HCT116 (cell line): ENCODE measurements around the gene R3HCC1L. TPM values are rescaled to one million over a fixed set of nuclear protein-coding genes. Genes with fewer than 3 reads are reported as not detected.

ENCODE experiments used
- ATAC-seq: fragments of 200-7000 bp; cut with Tn5 transposase; 2 replicates; pipeline ENCODE4 v1.9.1; 2020; ENCODE audit warnings: mild to moderate bottlenecking, moderate library complexity
- Bru-seq: library from RNA; stranded (reverse); fragments of 400-500 nt; gene quantifications from one replicate; lab custom pipeline; 2021; lab: Mats Ljungman, UMichigan
- BruChase-seq, 2 experiments: library from RNA; stranded (reverse); fragments of 400-500 nt; gene quantifications; one replicate each; lab custom pipeline; 2021; lab: Mats Ljungman, UMichigan
- BruUV-seq: library from RNA; stranded (reverse); fragments of 400-500 nt; replicated peaks from 2 replicates; lab custom pipeline; 2021; lab: Mats Ljungman, UMichigan
- CTCF ChIA-PET: fragments of 300-600 bp; sonication (Branson Sonifier 250); formaldehyde crosslinking; loops from one replicate; lab custom pipeline; 2021; ENCODE audit warnings: antibody characterized with exemption; lab: Charles Lee
- POLR2A ChIA-PET: fragments of 300-600, 350-600 bp; sonication (Branson Sonifier 250); formaldehyde crosslinking; loops from one replicate; lab custom pipeline; 2021; ENCODE audit warnings: antibody characterized with exemption; lab: Charles Lee
- RAD21 ChIA-PET, 2 experiments: fragments of 300-600 bp; sonication (Branson Sonifier 250); formaldehyde crosslinking; loops; one replicate each; lab custom pipeline; 2023; ENCODE audit warnings: low total read pairs in 2 of 2; ENCODE audit not compliant: uncharacterized antibody in 2 of 2, unreplicated experiment in 2 of 2, low non-redundant PET in 1 of 2; lab: Charles Lee
- DNase-seq: peaks from one replicate; pipeline ENCODE4 v3.0.0-alpha.2; 2010; ENCODE audit warnings: low read depth, low spot score
- H2AFZ ChIP-seq: fragments of 200-600 bp; shearing (Covaris generic), sonication (generic); 2 replicates; pipeline ENCODE4 v1.6.1; 2017; ENCODE audit warnings: low read depth, mixed run types, mixed read lengths, antibody characterized with exemption, low read length; ENCODE audit not compliant: poor library complexity, severe bottlenecking
- H3K27ac ChIP-seq: 2 replicates; pipeline ENCODE4 v1.5.1; 2012; ENCODE audit warnings: low read depth, low read length
- H3K27me3 ChIP-seq: fragments of 200-600 bp; sonication (generic); 2 replicates; pipeline ENCODE4 v1.6.1; 2016; ENCODE audit warnings: mixed run types, low read length, mixed read lengths; ENCODE audit not compliant: insufficient read depth
- H3K36me3 ChIP-seq, 2 experiments: fragments of 200-500 bp in 1 of 2; fragments of 200-600 bp in 1 of 2; sonication (Bioruptor generic) in 1 of 2; sonication (generic) in 1 of 2; 2 replicates each; pipeline versions ENCODE4 v1.5.1 to v1.6.1; 2014 to 2016; ENCODE audit warnings: low read length in 2 of 2, inconsistent platforms in 1 of 2, mixed read lengths in 1 of 2, mixed run types in 1 of 2; ENCODE audit not compliant: insufficient read depth in 2 of 2, control insufficient read depth in 1 of 2
- H3K4me1 ChIP-seq, 2 experiments: fragments of 200-600 bp in 1 of 2; sonication (generic) in 1 of 2; 2 replicates each; pipeline versions ENCODE4 v1.5.1 to v1.6.1; 2012 to 2017; ENCODE audit warnings: low read length in 2 of 2, inconsistent platforms in 1 of 2, mild to moderate bottlenecking in 1 of 2, mixed read lengths in 1 of 2, mixed run types in 1 of 2, moderate library complexity in 1 of 2; ENCODE audit not compliant: insufficient read depth in 2 of 2, control insufficient read depth in 1 of 2
- H3K4me2 ChIP-seq: fragments of 200-600 bp; sonication (generic); 2 replicates; pipeline ENCODE4 v1.6.1; 2017; ENCODE audit warnings: mixed run types, low read length, mixed read lengths
- H3K4me3 ChIP-seq, 2 experiments: fragments of 200-600 bp in 1 of 2; sonication (generic) in 1 of 2; replicated peaks in 1 of 2; 2 replicates each; pipeline ENCODE4 v1.5.1; 2011 to 2016; ENCODE audit warnings: low read length in 2 of 2, control low read depth in 1 of 2, low read depth in 1 of 2, mild to moderate bottlenecking in 1 of 2, mixed read lengths in 1 of 2, mixed run types in 1 of 2
- H3K79me2 ChIP-seq: fragments of 200-600 bp; sonication (generic); 2 replicates; pipeline ENCODE4 v1.6.1; 2017; ENCODE audit warnings: mild to moderate bottlenecking, mixed run types, low read length, moderate library complexity, mixed read lengths; ENCODE audit not compliant: insufficient read depth
- H3K9ac ChIP-seq: fragments of 200-600 bp; sonication (generic); 2 replicates; pipeline ENCODE4 v1.6.1; 2016; ENCODE audit warnings: low read length, mixed read lengths
- H3K9me2 ChIP-seq: fragments of 200-600 bp; sonication (generic), shearing (Covaris generic); 2 replicates; pipeline ENCODE4 v1.6.1; 2017; ENCODE audit warnings: mixed run types, mild to moderate bottlenecking, moderate library complexity; ENCODE audit not compliant: insufficient read depth
- H3K9me3 ChIP-seq, 2 experiments: fragments of 200-500 bp in 1 of 2; fragments of 200-600 bp in 1 of 2; sonication (Bioruptor generic) in 1 of 2; sonication (generic) in 1 of 2; 2 replicates each; pipeline ENCODE4 v1.6.1; 2014 to 2017; ENCODE audit warnings: low read length in 2 of 2, mixed read lengths in 2 of 2, inconsistent platforms in 1 of 2, low read depth in 1 of 2, mild to moderate bottlenecking in 1 of 2, mixed run types in 1 of 2, moderate library complexity in 1 of 2; ENCODE audit not compliant: control insufficient read depth in 1 of 2, insufficient read depth in 1 of 2
- H4K20me1 ChIP-seq: fragments of 200-600 bp; sonication (generic), shearing (Covaris generic); 2 replicates; pipeline ENCODE4 v1.6.1; 2017; ENCODE audit warnings: mixed run types, mild to moderate bottlenecking, moderate library complexity; ENCODE audit not compliant: insufficient read depth
- ATF3 ChIP-seq: IDR thresholded peaks from 2 replicates; pipeline ENCODE4 v1.6.1; 2012
- CBX3 ChIP-seq: IDR thresholded peaks from 2 replicates; pipeline ENCODE4 v1.6.1; 2012; ENCODE audit warnings: low read depth
- CTCF ChIP-seq, 3 experiments: fragments of 200-600 bp in 1 of 3; sonication (generic) in 1 of 3; IDR thresholded peaks in 2 of 3; conservative IDR thresholded peaks in 1 of 3; 2 replicates each; pipeline ENCODE4 v1.5.1; 2012 to 2017; ENCODE audit warnings: low read depth in 2 of 3, low read length in 2 of 3, antibody characterized with exemption in 1 of 3, borderline replicate concordance in 1 of 3, control low read depth in 1 of 3, mild to moderate bottlenecking in 1 of 3, mixed read lengths in 1 of 3, mixed run types in 1 of 3, moderate library complexity in 1 of 3; ENCODE audit not compliant: insufficient read depth in 1 of 3
- EGR1 ChIP-seq: IDR thresholded peaks from 2 replicates; pipeline ENCODE4 v1.6.1; 2012; ENCODE audit warnings: low read depth
- ELF1 ChIP-seq: IDR thresholded peaks from 2 replicates; pipeline ENCODE4 v1.6.1; 2012; ENCODE audit warnings: low read depth, borderline replicate concordance
- EZH2 ChIP-seq: fragments of 200-600 bp; sonication (generic); IDR thresholded peaks from 2 replicates; pipeline ENCODE4 v1.6.1; 2017; ENCODE audit warnings: antibody characterized with exemption, mixed run types
- EZH2phosphoT487 ChIP-seq: fragments of 200-600 bp; IDR thresholded peaks from 2 replicates; pipeline ENCODE4 v1.6.1; 2018; ENCODE audit warnings: antibody characterized with exemption, borderline replicate concordance
- FOSL1 ChIP-seq: IDR thresholded peaks from 2 replicates; pipeline ENCODE4 v1.6.1; 2012; ENCODE audit warnings: low read depth
- JUND ChIP-seq: IDR thresholded peaks from 2 replicates; pipeline ENCODE4 v1.6.1; 2012
- MAX ChIP-seq: IDR thresholded peaks from 2 replicates; pipeline ENCODE4 v1.6.1; 2012
- POLR2AphosphoS5 ChIP-seq: IDR thresholded peaks from 2 replicates; pipeline ENCODE4 v1.6.1; 2011; ENCODE audit warnings: mild to moderate bottlenecking, low read depth, low read length, moderate library complexity
- RAD21 ChIP-seq: IDR thresholded peaks from 2 replicates; pipeline ENCODE4 v1.6.1; 2012; ENCODE audit warnings: low read depth, mild to moderate bottlenecking
- REST ChIP-seq: IDR thresholded peaks from 2 replicates; pipeline ENCODE4 v1.6.1; 2012; ENCODE audit warnings: low read depth
- SIN3A ChIP-seq: IDR thresholded peaks from 2 replicates; pipeline ENCODE4 v1.6.1; 2012; ENCODE audit warnings: low read depth
- SRF ChIP-seq: IDR thresholded peaks from 2 replicates; pipeline ENCODE4 v1.6.1; 2012; ENCODE audit warnings: low read depth
- YY1 ChIP-seq: IDR thresholded peaks from 2 replicates; pipeline ENCODE4 v1.6.1; 2011; ENCODE audit warnings: low read length, low read depth, moderate library complexity, mild to moderate bottlenecking; ENCODE audit not compliant: insufficient replicate concordance; ENCODE audit errors: extremely low read depth
- intact Hi-C: fragments of 100-400 bp; cut with micrococcal nuclease; formaldehyde crosslinking; loops from 2 replicates; pipeline ENCODE4 v1.10.0; 2022
- long read RNA-seq: library from polyadenylated mRNA; unstranded; transcript quantifications from one replicate; pipeline ENCODE4 v2.0.0, GENCODE V29; 2021; ENCODE audit not compliant: unreplicated experiment
- polyA plus RNA-seq: library from polyadenylated mRNA; unstranded; fragments of >200 nt; gene quantifications from 2 replicates; pipeline ENCODE4 v1.2.1, GENCODE V29; 2012; ENCODE audit warnings: missing spikeins
- total RNA-seq: library from RNA; stranded (reverse); gene quantifications from one replicate; pipeline ENCODE4 v1.2.1, GENCODE V29; 2021; ENCODE audit not compliant: unreplicated experiment

R3HCC1L gene
- total RNA-seq = 9.3 TPM
- polyA plus RNA-seq = 8.0 and 8.6 TPM in 2 replicates
- percentile 83 among the genes with signal in this experiment for Bru-seq, nascent RNA
- percentile 67 among the genes with signal in this experiment for BruChase-seq, experiment 1, labeled RNA remaining after a 6-hour chase
- BruChase-seq, experiment 2, labeled RNA remaining after a 2-hour chase = percentile 70 among the genes with signal in this experiment
- long read RNA-seq, partial matches to known transcripts = 1 of 26 reads
- long read RNA-seq, other reads (novel, unspliced or antisense) = 21 of 26 reads

- H3K4me1 ChIP-seq = peaks cover 0 to 21% of the 10 kb centered on the region in 2 experiments; a peak in 1 of 4 replicates
- H3K4me3 ChIP-seq = peak within 1 kb of the TSS; percentile 80 to 94
- intact Hi-C loops = no loop called here
- peaks cover 49% of the 10 kb centered on the region for H3K79me2 ChIP-seq
- BruUV-seq = no TSS peak
- H3K36me3 ChIP-seq = no peaks in the 10 kb centered on the region
- ChIA-PET POLR2A (interaction anchor here (1.0 to 1.2 kb wide), 2 partner anchors 18 to 255 kb away, joined by 3 read pairs; no protein-coding TSS in a partner anchor), RAD21 (no interaction called here), CTCF (interaction anchor here (1.4 kb wide), 1 partner anchor 36 kb away, joined by 6 read pairs; no protein-coding TSS in a partner anchor)
- peak; percentile 69 for DNase-seq
- peak within 1 kb of the TSS; percentile 83 for H3K27ac ChIP-seq
- H3K27me3 ChIP-seq = no peaks in the 10 kb centered on the region
- peak within 1 kb of the TSS; percentile 90 for H3K4me2 ChIP-seq
- H3K9ac ChIP-seq = peak within 1 kb of the TSS; percentile 94
- peak; percentile 97 for ATAC-seq
- no peaks in the 10 kb centered on the region for H4K20me1 ChIP-seq
- no peaks in the 10 kb centered on the region for H3K9me2 ChIP-seq
- no peaks in the 10 kb centered on the region for H3K9me3 ChIP-seq
- H2AFZ ChIP-seq = peak within 1 kb of the TSS; percentile 91
- no peak for TF ChIP-seq ATF3
- TF ChIP-seq RAD21 = no peak
- TF ChIP-seq EZH2phosphoT487 = no peak
- peak; percentile 96 for TF ChIP-seq POLR2AphosphoS5
- no peak for TF ChIP-seq CTCF (IDR thresholded peaks at IDR 0.05 in 2 of 3, conservative IDR thresholded peaks at IDR 0.05 in 1 of 3; ENCODE audit: borderline replicate concordance in 1 of 3, insufficient read depth in 1 of 3, low read depth in 2 of 3, low read length in 2 of 3)
- peak; percentile 71 for TF ChIP-seq MAX
- peak; percentile 88 for TF ChIP-seq YY1
- peak; percentile 34; the same call in 1 of the 2 replicates for TF ChIP-seq SRF
- no peak for TF ChIP-seq REST
- TF ChIP-seq JUND = no peak
- peak; percentile 92 for TF ChIP-seq SIN3A
- peak; percentile 77 for TF ChIP-seq ELF1
- 0 out of 2 replicates have a peak, but pooled peaks have one; percentile 70 for TF ChIP-seq CBX3
- no peak for TF ChIP-seq FOSL1
- no peak for TF ChIP-seq EZH2
- peak; percentile 46; the same call in 1 of the 2 replicates for TF ChIP-seq EGR1
Observed at GRCh38 chr10:98134431-98135221, at the start of gene R3HCC1L. TSS of gene R3HCC1L (plus strand) at chr10:98134657. CDS start at chr10:98208115, 73,458 bp downstream.
